Uterus (tissue), 2 donors: Measurements from ENCODE around the gene NR1H4.

Experiments used
- POLR2A ChIP-seq, 2 donors: fragments of 450-650 bp; IDR thresholded peaks; one replicate each; pipeline ENCODE4 v1.6.1; 2016; ENCODE audit warnings: antibody characterized with exemption in 2 of 2, mild to moderate bottlenecking in 1 of 2, moderate library complexity in 1 of 2
- TF ChIP-seq, protein P1 (sequence below), 4 experiments: fragments of 200-600 bp in 2 of 4; fragments of 450-650 bp in 2 of 4; sonication (generic) in 2 of 4; IDR thresholded peaks; one replicate each; pipeline ENCODE4 v1.5.1; 2016 to 2019; ENCODE audit warnings: antibody characterized with exemption in 4 of 4, mild to moderate bottlenecking in 2 of 4, moderate library complexity in 1 of 4

DNA sequence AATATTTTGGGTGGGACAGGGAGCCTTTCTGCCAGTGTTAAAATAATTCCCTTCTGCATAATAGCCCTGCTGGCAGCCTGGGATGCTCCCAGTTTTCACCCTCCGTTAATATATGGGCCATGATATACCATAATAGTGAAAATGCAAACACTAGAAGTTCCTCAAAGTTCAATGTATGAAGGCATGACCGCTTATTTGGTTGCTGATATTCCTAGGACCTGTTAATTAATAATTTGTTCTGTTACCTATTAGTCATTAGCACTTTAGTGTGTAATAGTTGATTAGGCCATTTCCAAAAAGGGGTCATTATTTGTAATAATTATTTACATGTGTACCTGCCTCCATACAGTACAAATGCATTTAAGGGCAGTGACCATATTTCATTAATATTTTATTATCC, 20.4 kb downstream of the NR1H4 start:
- TF ChIP-seq, protein P1, sequence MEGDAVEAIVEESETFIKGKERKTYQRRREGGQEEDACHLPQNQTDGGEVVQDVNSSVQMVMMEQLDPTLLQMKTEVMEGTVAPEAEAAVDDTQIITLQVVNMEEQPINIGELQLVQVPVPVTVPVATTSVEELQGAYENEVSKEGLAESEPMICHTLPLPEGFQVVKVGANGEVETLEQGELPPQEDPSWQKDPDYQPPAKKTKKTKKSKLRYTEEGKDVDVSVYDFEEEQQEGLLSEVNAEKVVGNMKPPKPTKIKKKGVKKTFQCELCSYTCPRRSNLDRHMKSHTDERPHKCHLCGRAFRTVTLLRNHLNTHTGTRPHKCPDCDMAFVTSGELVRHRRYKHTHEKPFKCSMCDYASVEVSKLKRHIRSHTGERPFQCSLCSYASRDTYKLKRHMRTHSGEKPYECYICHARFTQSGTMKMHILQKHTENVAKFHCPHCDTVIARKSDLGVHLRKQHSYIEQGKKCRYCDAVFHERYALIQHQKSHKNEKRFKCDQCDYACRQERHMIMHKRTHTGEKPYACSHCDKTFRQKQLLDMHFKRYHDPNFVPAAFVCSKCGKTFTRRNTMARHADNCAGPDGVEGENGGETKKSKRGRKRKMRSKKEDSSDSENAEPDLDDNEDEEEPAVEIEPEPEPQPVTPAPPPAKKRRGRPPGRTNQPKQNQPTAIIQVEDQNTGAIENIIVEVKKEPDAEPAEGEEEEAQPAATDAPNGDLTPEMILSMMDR (IDR thresholded peaks at IDR 0.05) = no peak
- TF ChIP-seq POLR2A (IDR thresholded peaks at IDR 0.05) = no peak
